Measurements from ENCODE around the gene SPECC1L.
"Not testable (repeated sequence)": the region's sequence is repeated elsewhere in the genome, so short reads cannot be mapped to it uniquely, and the experiment has no call there.

Gene SPECC1L

GRCh38 chr22:24302591-24302990 is 32.0 kb downstream of the SPECC1L start:
- TF ChIP-seq ZNF274 (IDR thresholded peaks at IDR 0.05; ENCODE audit: low read depth, low read length) = no peak
- H3K4me3 ChIP-seq (ENCODE audit: low read length) = no peak overlapping the region

GRCh38 chr22:24303007-24303406 is 32.4 kb downstream of the SPECC1L start:
- no peak overlapping the region for H3K4me3 ChIP-seq (ENCODE audit: low read length)
- TF ChIP-seq ZNF274 (IDR thresholded peaks at IDR 0.05; ENCODE audit: low read depth, low read length) = no peak

GRCh38 chr22:24304062-24304675 is 33.5 kb downstream of the SPECC1L start:
- TF ChIP-seq ZNF274 (IDR thresholded peaks at IDR 0.05; ENCODE audit: low read depth, low read length) = no peak
- no peak overlapping the region for H3K4me3 ChIP-seq (ENCODE audit: low read length)

GRCh38 chr22:24305260-24305692 is 34.6 kb downstream of the SPECC1L start:
- no peak overlapping the region for H3K4me3 ChIP-seq (ENCODE audit: low read length)
- TF ChIP-seq ZNF274 (IDR thresholded peaks at IDR 0.05; ENCODE audit: low read depth, low read length) = no peak

- no peak for TF ChIP-seq ZNF274 (IDR thresholded peaks at IDR 0.05; ENCODE audit: low read depth, low read length)
- H3K4me3 ChIP-seq (ENCODE audit: low read length) = no peak overlapping the region
Measured at GRCh38 chr22:24310969-24311368, 40.3 kb downstream of the SPECC1L start.

- no peak overlapping the region for H3K4me3 ChIP-seq (ENCODE audit: low read length)
Measured at GRCh38 chr22:24315367-24315966, 44.8 kb downstream of the SPECC1L start.

GRCh38 chr22:24316264-24316663 is 45.6 kb downstream of the SPECC1L start:
- H3K4me3 ChIP-seq (ENCODE audit: low read length) = not testable (repeated sequence)

More at GRCh38 chr22:24315367-24315966, 44.8 kb downstream of the SPECC1L start:
- no peak for TF ChIP-seq ZNF274 (IDR thresholded peaks at IDR 0.05; ENCODE audit: low read depth, low read length)

GRCh38 chr22:24317511-24317910 is 46.9 kb downstream of the SPECC1L start:
- not testable (repeated sequence) for H3K4me3 ChIP-seq (ENCODE audit: low read length)

- TF ChIP-seq ZNF274 (IDR thresholded peaks at IDR 0.05; ENCODE audit: low read depth, low read length) = no peak
- no peak overlapping the region for H3K4me3 ChIP-seq (ENCODE audit: low read length)
Measured at GRCh38 chr22:24319451-24319850, 48.8 kb downstream of the SPECC1L start.

GRCh38 chr22:24321999-24322398 is 51.4 kb downstream of the SPECC1L start:
- no peak overlapping the region for H3K4me3 ChIP-seq (ENCODE audit: low read length)
- no peak for TF ChIP-seq ZNF274 (IDR thresholded peaks at IDR 0.05; ENCODE audit: low read depth, low read length)

GRCh38 chr22:24322522-24322921 is 51.9 kb downstream of the SPECC1L start:
- no peak for TF ChIP-seq ZNF274 (IDR thresholded peaks at IDR 0.05; ENCODE audit: low read depth, low read length)
- H3K4me3 ChIP-seq (ENCODE audit: low read length) = no peak overlapping the region

GRCh38 chr22:24323233-24323632 is 52.6 kb downstream of the SPECC1L start:
- H3K4me3 ChIP-seq (ENCODE audit: low read length) = no peak overlapping the region
- TF ChIP-seq ZNF274 (IDR thresholded peaks at IDR 0.05; ENCODE audit: low read depth, low read length) = no peak

- TF ChIP-seq ZNF274 (IDR thresholded peaks at IDR 0.05; ENCODE audit: low read depth, low read length) = no peak
- H3K4me3 ChIP-seq (ENCODE audit: low read length) = no peak overlapping the region
Measured at GRCh38 chr22:24323695-24324094, 53.1 kb downstream of the SPECC1L start.

GRCh38 chr22:24324137-24324536 is 53.5 kb downstream of the SPECC1L start:
- no peak overlapping the region for H3K4me3 ChIP-seq (ENCODE audit: low read length)

GRCh38 chr22:24325105-24325757 is 54.6 kb downstream of the SPECC1L start:
- TF ChIP-seq ZNF274 (IDR thresholded peaks at IDR 0.05; ENCODE audit: low read depth, low read length) = no peak
- no peak overlapping the region for H3K4me3 ChIP-seq (ENCODE audit: low read length)

More at GRCh38 chr22:24324137-24324536, 53.5 kb downstream of the SPECC1L start:
- no peak for TF ChIP-seq ZNF274 (IDR thresholded peaks at IDR 0.05; ENCODE audit: low read depth, low read length)

Data from GM08714 (cell line).